K562 (cell line): ENCODE data around the gene RNU5D-1. TPM values are rescaled to one million over a fixed set of nuclear protein-coding genes. Genes with fewer than 3 reads are reported as not detected.

Source experiments
- ETV6 ChIP-seq, 3 experiments: fragments of 150-350 bp in 1 of 3; sonication (generic) in 1 of 3; formaldehyde crosslinking in 1 of 3; IDR thresholded peaks; 2 replicates each; pipeline versions ENCODE4 v1.6.1 to v1.8.0; 2014 to 2022; ENCODE audit warnings: borderline replicate concordance in 2 of 3, low read depth in 2 of 3, antibody characterized with exemption in 1 of 3, low read length in 1 of 3, mild to moderate bottlenecking in 1 of 3, missing genetic modification reagents in 1 of 3
- EZH2 ChIP-seq: IDR thresholded peaks from 2 replicates; pipeline ENCODE4 v1.6.1; 2012; ENCODE audit warnings: low read depth, mild to moderate bottlenecking, inconsistent platforms, low read length, borderline replicate concordance
- GTF3C2 ChIP-seq: IDR thresholded peaks from 3 replicates; pipeline ENCODE4 v1.6.1; 2011; ENCODE audit warnings: borderline replicate concordance, mild to moderate bottlenecking, moderate library complexity; ENCODE audit not compliant: insufficient read length; ENCODE audit errors: extremely low read depth
- HLTF ChIP-seq: fragments of 450-650 bp; IDR thresholded peaks from 2 replicates; pipeline ENCODE4 v1.6.1; 2016
- JUNB ChIP-seq: fragments of 450-650 bp; formaldehyde crosslinking; conservative IDR thresholded peaks from 2 replicates; pipeline ENCODE4 v1.4.0; 2020; ENCODE audit warnings: mild to moderate bottlenecking
- JUND ChIP-seq, 2 experiments: IDR thresholded peaks; 2 replicates in 1 of 2; 3 replicates in 1 of 2; pipeline ENCODE4 v1.6.1; 2011; ENCODE audit warnings: borderline replicate concordance in 2 of 2, low read depth in 2 of 2, low read length in 2 of 2, improper control_type of control experiment in 1 of 2, missing biosample characterization in 1 of 2, missing genetic modification characterization in 1 of 2, missing genetic modification reagents in 1 of 2
- KDM2B ChIP-seq: fragments of 250-450 bp; sonication (Bioruptor Pico); IDR thresholded peaks from 2 replicates; pipeline ENCODE4 v1.8.0; 2021; ENCODE audit warnings: mild to moderate bottlenecking, moderate library complexity
- NUFIP1 ChIP-seq: fragments of 450-650 bp; IDR thresholded peaks from 2 replicates; pipeline ENCODE4 v1.6.1; 2018; ENCODE audit not compliant: partially characterized antibody
- PHB2 ChIP-seq: fragments of 450-650 bp; IDR thresholded peaks from 2 replicates; pipeline ENCODE4 v1.6.1; 2017; ENCODE audit warnings: low read depth
- SFPQ ChIP-seq: fragments of 200-400 bp; formaldehyde crosslinking; IDR thresholded peaks from 2 replicates; pipeline ENCODE4 v1.6.1; 2017; ENCODE audit warnings: mild to moderate bottlenecking, low read depth, low read length, moderate library complexity
- TCF7 ChIP-seq: sonication (generic); IDR thresholded peaks from 2 replicates; pipeline ENCODE4 v1.6.1; 2016; ENCODE audit warnings: antibody characterized with exemption, borderline replicate concordance
- ZBTB33 ChIP-seq: sonication (generic); formaldehyde crosslinking; IDR thresholded peaks from 2 replicates; pipeline ENCODE4 v1.8.1; 2023; ENCODE audit warnings: mild to moderate bottlenecking, missing genetic modification reagents
- ZBTB43 ChIP-seq: sonication (generic); formaldehyde crosslinking; IDR thresholded peaks from 2 replicates; pipeline ENCODE4 v1.8.0; 2023; ENCODE audit warnings: mild to moderate bottlenecking, missing genetic modification reagents
- ZNF175 ChIP-seq: fragments of 200-800 bp; sonication (Bioruptor generic); IDR thresholded peaks from 2 replicates; pipeline ENCODE4 v1.6.1; 2016; ENCODE audit warnings: low read depth, mild to moderate bottlenecking, missing genetic modification characterization, missing compliant biosample characterization
- ZNF507 ChIP-seq: conservative IDR thresholded peaks from 2 replicates; pipeline ENCODE4 v1.6.1; 2017; ENCODE audit warnings: missing genetic modification characterization, missing compliant biosample characterization
- ZNF668 ChIP-seq: fragments of 250-450 bp; sonication (Bioruptor Pico); IDR thresholded peaks from 2 replicates; pipeline ENCODE4 v1.8.0; 2022; ENCODE audit warnings: mild to moderate bottlenecking, inconsistent platforms
- ZNF785 ChIP-seq: fragments of 250-450 bp; sonication (Bioruptor Pico); IDR thresholded peaks from 2 replicates; pipeline ENCODE4 v1.4.0; 2020; ENCODE audit warnings: mild to moderate bottlenecking
- polyA plus RNA-seq, 8 experiments: library from polyadenylated mRNA; depleted of rRNA in 4 of 8; stranded (reverse) in 5 of 8; unstranded in 3 of 8; fragments of >200 nt; fragmentation: Nextera tagmentation in 2 of 8; fragmentation: Illumina TruSeq in 1 of 8; extraction: Ambion mirVana in 2 of 8; extraction: Trizol in 1 of 8; gene quantifications; 2 replicates each; pipeline versions ENCODE4 v1.2.1 to v1.2.3, GENCODE V29; 2011 to 2014; ENCODE audit warnings: inconsistent platforms in 1 of 8, missing spikeins in 1 of 8
- total RNA-seq, 7 experiments: library from RNA; depleted of rRNA in 6 of 7; stranded (reverse); fragments of >200 nt in 6 of 7; fragmentation: Illumina TruSeq in 2 of 7; extraction: Trizol in 2 of 7; gene quantifications; 2 replicates each; pipeline versions ENCODE4 v1.2.1 to v1.2.3, GENCODE V29; 2011 to 2021; ENCODE audit warnings: low replicate concordance in 1 of 7

RNU5D-1 gene
- total and polyA plus RNA-seq, 9 of the 15 experiments (the other 6 are each of a cell fraction or from before 2014, with no cell fraction given), result under 0.01 TPM; not detected in 8

- TF ChIP-seq ZBTB33 (CRISPR knock-in tag), result peak; percentile 94
- TF ChIP-seq TCF7, result peak; percentile 97
- peak; percentile 78 for TF ChIP-seq JUNB (CRISPR knock-in tag)
- TF ChIP-seq ZBTB43, result peak; percentile 96
- peak; percentile 100 for TF ChIP-seq NUFIP1
- peak; percentile 74; the same call in 1 of the 2 replicates for TF ChIP-seq SFPQ
- TF ChIP-seq ETV6 (IDR thresholded peaks at IDR 0.05; ENCODE audit: borderline replicate concordance in 1 of 2, low read depth in 2 of 2, low read length in 1 of 2), result peak; percentile 71 to 95; a peak in 3 of 4 replicates
- peak; percentile 98 for TF ChIP-seq ETV6 (CRISPR knock-in tag; IDR thresholded peaks at IDR 0.05; ENCODE audit: borderline replicate concordance)
- TF ChIP-seq HLTF, result peak; percentile 99
- no peak for TF ChIP-seq ZNF507
- peak; percentile 85 for TF ChIP-seq PHB2
- TF ChIP-seq ZNF175 (CRISPR knock-in tag), result peak; percentile 97
- peak; percentile 96 for TF ChIP-seq EZH2
- peak; percentile 83 for TF ChIP-seq JUND (IDR thresholded peaks at IDR 0.05; ENCODE audit: borderline replicate concordance, low read depth, low read length)
- peak; percentile 22; the same call in 1 of the 3 replicates for TF ChIP-seq JUND (tag; IDR thresholded peaks at IDR 0.05; ENCODE audit: borderline replicate concordance, low read depth, low read length)
- 0 out of 2 replicates have a peak, but pooled peaks have one; percentile 51 for TF ChIP-seq ZNF785 (CRISPR knock-in tag)
- no peak for TF ChIP-seq GTF3C2
- TF ChIP-seq ZNF668 (CRISPR knock-in tag), result peak; percentile 79; the same call in 1 of the 2 replicates
- no peak for TF ChIP-seq KDM2B (CRISPR knock-in tag)
Observed at GRCh38 chr1:44721485-44722361, 9.2 kb downstream of the RNU5D-1 start (continued).
